ENCODE results near the gene OR2A1.
"Not testable (repeated sequence)": the region's sequence is repeated elsewhere in the genome, so short reads cannot be mapped to it uniquely, and the experiment has no call there.

DNA sequence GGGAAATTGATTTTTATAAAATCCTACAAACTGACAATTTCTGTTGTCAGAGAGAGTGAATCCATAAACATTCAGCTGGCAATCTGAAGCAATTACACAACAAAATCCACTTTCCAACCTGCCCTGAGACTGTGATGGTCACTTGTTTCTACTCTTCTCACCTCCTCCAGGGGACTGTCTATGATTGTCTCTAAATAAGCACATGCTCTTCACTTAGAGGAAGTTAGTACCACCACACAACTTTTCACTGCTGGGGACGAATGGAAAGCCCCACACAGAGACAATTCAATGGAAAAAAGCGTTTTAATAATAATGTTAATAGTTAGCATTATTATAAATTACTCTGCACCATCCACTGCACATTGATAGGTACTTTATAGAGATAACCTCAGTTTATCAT is 7.3 kb downstream of the OR2A1 start:
- not testable (repeated sequence) for TF ChIP-seq ZNF423 (tag by site-specific recombination; IDR thresholded peaks at IDR 0.05); TCF7L2 (IDR thresholded peaks at IDR 0.05; ENCODE audit: borderline replicate concordance, low read depth, low read length); ZNF184 (tag by site-specific recombination; IDR thresholded peaks at IDR 0.05); BCL11A (tag by site-specific recombination; IDR thresholded peaks at IDR 0.05; ENCODE audit: low read depth); REST (tag by site-specific recombination; IDR thresholded peaks at IDR 0.05); EGR2 (tag by site-specific recombination; IDR thresholded peaks at IDR 0.05; ENCODE audit: low read depth); PRDM1 (tag by site-specific recombination; IDR thresholded peaks at IDR 0.05); ZNF658 (tag by site-specific recombination; IDR thresholded peaks at IDR 0.05); ZNF610 (tag by site-specific recombination; IDR thresholded peaks at IDR 0.05; ENCODE audit: borderline replicate concordance); ZFP37 (tag by site-specific recombination; IDR thresholded peaks at IDR 0.05); ZNF843 (tag by site-specific recombination; IDR thresholded peaks at IDR 0.05); ZSCAN23 (tag by site-specific recombination; IDR thresholded peaks at IDR 0.05)
- TF ChIP-seq, protein P1, sequence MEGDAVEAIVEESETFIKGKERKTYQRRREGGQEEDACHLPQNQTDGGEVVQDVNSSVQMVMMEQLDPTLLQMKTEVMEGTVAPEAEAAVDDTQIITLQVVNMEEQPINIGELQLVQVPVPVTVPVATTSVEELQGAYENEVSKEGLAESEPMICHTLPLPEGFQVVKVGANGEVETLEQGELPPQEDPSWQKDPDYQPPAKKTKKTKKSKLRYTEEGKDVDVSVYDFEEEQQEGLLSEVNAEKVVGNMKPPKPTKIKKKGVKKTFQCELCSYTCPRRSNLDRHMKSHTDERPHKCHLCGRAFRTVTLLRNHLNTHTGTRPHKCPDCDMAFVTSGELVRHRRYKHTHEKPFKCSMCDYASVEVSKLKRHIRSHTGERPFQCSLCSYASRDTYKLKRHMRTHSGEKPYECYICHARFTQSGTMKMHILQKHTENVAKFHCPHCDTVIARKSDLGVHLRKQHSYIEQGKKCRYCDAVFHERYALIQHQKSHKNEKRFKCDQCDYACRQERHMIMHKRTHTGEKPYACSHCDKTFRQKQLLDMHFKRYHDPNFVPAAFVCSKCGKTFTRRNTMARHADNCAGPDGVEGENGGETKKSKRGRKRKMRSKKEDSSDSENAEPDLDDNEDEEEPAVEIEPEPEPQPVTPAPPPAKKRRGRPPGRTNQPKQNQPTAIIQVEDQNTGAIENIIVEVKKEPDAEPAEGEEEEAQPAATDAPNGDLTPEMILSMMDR (tag by site-specific recombination; IDR thresholded peaks at IDR 0.05), result not testable (repeated sequence)
- TF ChIP-seq, protein P2, sequence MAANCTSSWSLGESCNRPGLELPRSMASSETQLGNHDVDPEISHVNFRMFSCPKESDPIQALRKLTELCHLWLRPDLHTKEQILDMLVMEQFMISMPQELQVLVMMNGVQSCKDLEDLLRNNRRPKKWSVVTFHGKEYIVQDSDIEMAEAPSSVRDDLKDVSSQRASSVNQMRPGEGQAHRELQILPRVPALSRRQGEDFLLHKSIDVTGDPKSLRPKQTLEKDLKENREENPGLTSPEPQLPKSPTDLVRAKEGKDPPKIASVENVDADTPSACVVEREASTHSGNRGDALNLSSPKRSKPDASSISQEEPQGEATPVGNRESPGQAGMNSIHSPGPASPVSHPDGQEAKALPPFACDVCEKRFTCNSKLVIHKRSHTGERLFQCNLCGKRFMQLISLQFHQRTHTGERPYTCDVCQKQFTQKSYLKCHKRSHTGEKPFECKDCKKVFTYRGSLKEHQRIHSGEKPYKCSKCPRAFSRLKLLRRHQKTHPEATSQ (tag by site-specific recombination; IDR thresholded peaks at IDR 0.05), result not testable (repeated sequence)

All from HEK293 (cell line).